ENCODE results near the gene SAT2.

The SAT2 gene

DNA sequence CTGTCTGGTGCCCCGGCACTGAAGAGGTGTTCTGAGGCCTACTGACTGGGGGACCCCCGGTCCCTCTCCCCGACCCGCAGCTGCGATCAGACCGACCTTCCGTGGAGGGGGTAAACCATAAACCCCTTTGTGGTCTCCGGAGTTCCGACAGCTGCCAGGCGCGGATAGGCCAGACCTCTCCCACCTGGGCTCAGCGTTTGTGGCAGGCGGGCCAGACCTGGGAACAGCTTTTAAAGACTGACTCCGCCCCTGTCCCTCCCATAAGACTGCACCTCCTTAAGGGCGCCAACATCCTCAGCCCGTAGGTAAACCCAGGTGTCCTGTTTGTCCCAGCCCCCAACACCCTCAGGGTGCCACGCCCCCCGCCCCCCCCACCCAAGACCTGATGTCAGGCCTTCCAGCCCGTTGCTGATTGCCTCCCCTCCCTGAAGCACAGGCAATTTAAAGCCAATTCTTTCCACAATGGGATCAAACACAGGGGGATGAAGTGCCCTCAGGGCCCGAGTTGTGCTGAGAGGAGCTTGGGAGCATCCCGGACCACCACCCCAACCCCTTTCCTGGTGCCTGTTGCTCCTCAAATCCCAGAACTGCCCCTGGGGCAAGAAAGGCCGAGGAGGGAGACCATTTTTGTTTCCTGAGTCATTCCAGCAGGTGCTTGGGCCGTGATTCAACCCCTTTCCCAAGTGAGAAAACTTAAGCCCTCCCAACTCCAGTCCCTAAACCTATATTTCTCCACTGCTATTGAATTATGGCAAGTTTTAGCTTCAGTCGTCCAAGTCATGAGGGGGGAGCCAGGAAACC, 37.5 kb downstream of the SAT2 start, which contains the start of gene SOX15:
Gene SOX15, minus strand, starts transcription at position 204 of the 801 bp plus-strand sequence. CDS start 418 bp downstream, outside the sequence.
- no peak for DNase-seq

DNA sequence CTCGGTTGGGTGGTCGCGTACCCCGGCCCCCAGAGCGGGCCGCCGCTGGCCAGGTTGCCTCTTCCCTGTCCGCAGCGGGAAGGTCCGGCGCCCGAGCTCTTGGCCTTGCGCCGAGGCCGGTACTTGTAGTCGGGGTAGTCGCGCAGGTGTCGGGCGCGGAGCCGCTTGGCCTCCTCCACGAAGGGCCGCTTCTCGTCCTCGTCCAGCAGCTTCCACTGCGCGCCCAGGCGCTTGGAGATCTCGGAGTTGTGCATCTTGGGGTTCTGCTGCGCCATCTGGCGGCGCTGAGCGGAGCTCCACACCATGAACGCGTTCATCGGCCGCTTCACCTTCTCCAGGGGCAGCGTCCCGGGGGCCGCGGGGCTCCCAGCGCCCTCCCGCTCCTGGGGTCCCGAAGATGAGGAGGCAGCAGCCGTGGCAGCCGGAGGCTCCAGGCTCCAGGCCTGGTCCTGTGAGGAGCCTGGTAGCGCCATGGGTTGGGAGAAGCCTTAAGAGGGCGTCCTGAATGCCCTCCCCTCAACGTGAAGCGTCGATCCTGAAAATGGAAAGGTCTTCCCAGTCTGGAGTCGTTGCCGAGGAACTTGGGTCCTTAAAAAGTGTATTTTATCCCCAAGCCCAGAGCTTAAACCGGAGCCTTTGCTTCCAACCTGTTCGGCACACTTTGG, 38.3 kb downstream of the SAT2 start:
- DNase-seq: peak; percentile 40

DNA sequence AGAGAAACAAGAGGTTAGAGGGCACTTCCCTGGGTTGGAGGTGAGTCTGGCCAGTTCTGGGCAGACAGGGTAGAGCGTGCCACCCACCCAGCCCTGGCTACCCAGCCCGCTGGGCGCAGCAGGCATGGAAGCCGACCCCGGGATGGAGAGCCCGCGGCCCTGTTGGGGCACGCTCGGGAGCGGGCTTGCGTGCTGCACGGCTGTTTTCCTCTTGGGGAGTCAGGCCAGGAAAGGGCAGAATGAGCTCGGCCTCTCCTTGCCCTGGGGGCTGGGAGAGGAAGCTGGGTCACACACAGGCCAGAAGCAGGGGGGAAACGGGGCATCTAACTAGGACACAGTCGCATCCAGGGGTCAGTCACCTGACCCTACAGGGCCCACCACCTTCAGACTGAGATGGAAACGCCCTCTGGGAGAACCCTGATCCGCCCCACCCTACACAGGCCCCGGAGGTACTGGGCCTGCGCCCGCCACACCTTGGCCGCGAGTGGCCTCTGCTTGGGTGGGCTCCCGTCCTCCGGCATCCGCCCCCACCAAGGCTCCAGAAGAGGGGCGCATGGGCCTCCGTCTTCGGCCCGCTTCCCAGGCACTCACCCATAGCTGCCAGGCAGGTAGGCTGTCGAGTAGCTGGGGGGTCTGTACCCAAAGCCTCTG, 38.9 kb downstream of the SAT2 start:
- DNase-seq: no peak

DNA sequence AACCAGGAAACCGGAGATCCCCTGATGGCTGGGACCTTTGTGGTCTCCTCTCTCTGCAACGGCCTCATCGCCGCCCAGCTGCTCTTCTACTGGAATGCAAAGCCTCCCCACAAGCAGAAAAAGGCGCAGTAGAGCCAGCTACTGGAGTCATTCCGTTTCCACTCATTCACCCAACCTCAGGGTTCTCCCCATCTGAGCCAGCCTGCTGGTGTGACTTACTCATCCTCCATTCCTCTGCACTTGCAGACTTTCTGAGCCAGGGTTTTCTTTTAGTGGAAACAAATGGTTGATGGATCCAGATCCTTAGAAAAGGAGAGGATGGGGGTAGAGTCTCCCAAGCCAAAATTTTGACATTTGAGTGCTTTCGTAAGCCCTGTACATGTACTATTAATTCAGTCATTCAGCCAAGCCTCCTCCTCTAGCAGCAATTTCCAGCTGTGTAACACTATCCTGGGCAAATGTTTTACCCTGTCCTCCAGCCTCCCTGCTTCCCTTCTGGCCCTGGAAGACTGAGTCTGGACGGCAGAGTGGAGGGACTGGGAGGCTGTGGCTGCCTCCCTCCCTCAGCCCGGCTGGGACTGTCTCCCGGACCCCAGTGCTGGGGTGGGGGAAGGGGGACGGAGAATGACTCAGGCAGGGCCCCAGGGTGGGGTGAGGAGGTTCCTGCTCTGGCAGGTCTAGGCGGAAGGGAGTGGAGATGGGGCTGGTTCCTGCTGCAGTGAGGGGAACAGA, 40.0 kb downstream of the SAT2 start:
- DNase-seq: no peak

DNA sequence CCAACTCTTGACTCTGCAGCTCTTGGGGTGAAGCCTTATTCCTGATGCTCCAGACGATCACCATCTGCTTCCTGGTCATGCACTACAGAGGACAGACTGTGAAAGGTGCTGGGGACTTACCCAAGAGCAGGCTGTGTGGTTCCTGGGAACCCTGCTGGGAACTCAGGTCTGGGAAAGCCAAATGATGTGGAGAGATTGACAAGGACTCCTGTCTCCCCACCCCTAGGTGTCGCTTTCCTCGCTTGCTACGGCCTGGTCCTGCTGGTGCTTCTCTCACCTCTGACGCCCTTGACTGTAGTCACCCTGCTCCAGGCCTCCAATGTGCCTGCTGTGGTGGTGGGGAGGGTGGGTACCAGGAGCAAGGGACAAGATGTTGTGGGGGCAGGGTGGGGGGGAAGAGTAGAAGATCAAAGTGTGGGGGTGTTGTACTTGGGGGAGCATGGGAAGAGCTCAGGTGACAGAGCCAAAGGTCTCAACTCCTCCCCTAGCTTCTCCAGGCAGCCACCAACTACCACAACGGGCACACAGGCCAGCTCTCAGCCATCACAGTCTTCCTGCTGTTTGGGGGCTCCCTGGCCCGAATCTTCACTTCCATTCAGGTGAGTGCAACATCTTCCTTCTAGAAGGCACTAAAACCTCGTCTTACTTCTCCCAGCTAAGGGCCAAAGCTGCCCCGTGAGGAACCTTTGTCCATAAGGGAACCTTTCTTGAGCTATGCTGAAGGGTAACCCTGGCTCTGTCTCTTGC, 40.8 kb downstream of the SAT2 start:
- no peak for DNase-seq

DNA sequence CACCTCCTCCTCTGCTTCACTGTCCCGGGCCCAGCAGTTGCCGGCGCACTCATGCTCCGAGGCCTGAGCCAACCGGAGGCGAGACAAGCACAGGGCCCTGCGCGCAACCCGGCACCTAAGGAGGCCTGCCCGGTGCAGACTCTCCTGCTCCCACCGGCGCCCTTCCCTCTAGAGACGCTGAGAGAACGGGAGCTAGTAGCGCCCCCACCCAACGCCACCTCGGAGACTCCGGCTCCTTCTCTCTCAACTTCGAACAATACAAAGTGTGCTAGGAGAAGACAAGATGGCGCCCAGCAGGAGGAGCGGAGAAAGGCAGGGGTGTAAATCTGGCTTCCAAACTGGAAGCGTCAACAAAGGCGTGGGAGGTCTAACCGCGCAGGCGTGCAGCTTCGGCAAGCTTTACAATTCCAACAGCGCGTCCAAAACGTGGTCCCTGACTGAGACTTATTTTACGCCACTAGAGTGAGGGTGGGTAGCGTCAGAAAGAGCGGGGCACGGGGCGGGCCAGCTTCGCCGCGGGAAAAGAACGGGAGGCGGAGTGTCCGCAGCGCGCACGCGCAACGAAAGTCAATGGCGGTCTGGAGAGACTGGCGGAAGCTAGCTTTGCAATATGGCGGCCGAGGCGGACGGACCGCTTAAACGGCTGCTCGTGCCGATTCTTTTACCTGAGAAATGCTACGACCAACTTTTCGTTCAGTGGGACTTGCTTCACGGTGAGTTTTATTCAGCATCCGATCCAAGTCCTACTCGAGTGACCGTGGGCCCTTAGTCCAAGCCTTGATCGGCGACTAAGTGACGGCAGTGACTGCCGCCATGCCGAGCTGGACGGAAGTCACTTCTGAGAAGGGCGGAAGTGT, 44.1 kb downstream of the SAT2 start, which contains the start of gene MPDU1:
Gene MPDU1, plus strand, starts transcription at position 600 of the 857 bp plus-strand sequence. Its CDS starts 11 bp downstream, at position 611.
- peak; percentile 93 for DNase-seq

DNA sequence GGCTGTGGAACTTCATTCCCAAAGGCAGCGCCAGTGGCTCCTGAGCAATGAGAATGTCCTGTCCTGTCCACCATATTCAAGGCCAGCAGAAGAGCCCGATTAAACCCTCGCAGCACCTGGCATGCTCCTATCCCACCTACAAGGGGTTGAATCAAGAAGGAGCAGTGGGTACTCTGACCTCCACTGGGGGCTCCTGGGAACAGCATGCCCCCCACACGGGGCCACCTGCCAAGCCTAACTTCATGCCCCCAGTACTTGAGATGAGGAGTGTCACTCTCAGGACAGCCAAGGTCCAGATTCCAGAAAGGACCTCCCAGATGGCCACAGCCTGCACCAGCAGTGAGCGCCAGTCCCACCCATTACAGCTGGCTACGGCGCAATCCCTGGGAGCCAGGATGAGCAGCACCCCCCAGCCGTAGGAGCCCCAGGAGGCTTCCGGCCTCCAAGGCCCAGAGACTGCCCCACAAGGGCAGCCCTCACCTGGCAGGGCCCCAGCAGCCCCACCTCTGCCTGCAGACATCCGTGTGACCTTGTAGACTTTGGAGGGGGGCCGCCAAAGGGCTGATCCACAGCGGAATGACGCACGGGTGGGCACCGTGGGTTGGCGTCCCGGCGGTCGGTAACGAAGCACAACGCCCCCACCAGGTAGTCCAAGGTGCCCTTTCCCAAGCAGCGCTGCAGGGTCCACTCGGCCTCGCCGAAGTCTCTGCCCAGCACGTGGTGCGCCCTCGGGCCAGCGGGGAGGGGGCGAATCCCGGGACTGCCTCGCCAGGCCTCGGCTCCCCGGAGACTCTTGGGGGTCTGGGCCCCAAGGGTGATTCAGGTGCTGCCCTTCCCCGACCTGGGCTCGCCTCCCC, 45.0 kb downstream of the SAT2 start:
- no peak for DNase-seq

DNA sequence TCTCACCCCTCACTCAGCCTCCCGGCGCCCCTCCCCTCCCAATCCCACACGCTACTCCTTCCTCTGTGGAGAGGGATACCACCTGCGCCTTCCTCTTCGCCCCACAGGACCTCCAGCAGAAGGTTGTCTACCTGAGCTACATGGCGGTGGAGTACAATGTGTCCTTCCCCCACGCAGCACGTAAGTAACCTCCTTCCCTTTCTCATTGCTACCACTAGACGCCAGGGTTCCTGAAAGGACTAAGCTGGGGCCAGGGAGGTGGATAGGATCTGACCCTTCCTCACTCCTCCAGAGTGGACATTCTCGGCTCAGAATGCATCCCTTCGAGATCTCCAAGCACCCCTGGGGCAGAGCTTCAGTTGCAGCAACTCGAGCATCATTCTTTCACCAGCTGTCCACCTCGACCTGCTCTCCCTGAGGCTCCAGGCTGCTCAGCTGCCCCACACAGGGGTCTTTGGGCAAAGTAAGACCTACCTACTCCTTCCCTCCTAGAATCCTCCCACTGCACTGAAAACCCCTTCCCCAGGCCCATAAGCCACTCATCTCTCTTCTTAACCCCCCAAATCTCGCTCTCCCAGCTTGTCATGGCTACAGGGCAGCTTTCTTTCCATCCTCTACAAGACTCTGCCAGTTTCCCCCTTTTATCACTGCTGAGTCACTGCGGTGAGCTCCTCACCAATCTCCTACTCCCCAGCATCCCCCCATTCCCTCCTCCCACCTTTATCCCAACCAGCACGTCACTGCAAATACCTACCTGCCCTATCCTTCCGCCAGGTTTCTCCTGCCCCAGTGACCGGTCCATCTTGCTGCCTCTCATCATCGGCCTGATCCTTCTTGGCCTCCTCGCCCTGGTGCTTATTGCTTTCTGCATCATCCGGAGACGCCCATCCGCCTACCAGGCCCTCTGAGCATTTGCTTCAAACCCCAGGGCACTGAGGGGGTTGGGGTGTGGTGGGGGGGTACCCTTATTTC, 46.7 kb downstream of the SAT2 start:
- DNase-seq: no peak

DNA sequence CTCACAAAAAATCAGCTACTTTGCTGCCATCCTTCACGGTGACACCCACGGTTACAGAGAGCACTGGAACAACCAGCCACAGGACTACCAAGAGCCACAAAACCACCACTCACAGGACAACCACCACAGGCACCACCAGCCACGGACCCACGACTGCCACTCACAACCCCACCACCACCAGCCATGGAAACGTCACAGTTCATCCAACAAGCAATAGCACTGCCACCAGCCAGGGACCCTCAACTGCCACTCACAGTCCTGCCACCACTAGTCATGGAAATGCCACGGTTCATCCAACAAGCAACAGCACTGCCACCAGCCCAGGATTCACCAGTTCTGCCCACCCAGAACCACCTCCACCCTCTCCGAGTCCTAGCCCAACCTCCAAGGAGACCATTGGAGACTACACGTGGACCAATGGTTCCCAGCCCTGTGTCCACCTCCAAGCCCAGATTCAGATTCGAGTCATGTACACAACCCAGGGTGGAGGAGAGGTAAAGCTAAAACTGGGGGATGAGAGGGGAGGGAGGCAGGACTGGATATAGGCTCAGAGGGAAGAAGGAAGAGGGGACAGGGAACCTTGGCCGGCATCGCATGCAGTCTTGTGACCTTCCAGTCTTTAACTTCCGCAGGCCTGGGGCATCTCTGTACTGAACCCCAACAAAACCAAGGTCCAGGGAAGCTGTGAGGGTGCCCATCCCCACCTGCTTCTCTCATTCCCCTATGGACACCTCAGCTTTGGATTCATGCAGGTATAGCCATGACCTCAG, 47.6 kb downstream of the SAT2 start:
- DNase-seq: no peak

DNA sequence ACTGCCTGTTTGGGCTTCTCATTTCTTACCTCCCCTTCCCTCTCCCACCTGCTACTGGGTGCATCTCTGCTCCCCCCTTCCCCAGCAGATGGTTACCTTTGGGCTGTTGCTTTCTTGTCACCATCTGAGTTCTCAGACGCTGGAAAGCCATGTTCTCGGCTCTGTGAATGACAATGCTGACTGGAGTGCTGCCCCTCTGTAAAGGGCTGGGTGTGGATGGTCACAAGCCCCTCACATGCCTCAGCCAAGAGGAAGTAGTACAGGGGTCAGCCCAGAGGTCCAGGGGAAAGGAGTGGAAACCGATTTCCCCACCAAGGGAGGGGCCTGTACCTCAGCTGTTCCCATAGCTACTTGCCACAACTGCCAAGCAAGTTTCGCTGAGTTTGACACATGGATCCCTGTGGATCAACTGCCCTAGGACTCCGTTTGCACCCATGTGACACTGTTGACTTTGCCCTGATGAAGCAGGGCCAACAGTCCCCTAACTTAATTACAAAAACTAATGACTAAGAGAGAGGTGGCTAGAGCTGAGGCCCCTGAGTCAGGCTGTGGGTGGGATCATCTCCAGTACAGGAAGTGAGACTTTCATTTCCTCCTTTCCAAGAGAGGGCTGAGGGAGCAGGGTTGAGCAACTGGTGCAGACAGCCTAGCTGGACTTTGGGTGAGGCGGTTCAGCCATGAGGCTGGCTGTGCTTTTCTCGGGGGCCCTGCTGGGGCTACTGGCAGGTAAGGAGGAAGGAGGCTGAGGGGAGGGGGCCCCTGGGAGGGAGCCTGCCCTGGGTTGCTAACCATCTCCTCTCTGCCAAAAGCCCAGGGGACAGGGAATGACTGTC, 48.4 kb downstream of the SAT2 start, which contains the start of gene CD68:
Gene CD68, plus strand, starts transcription at position 638 of the 833 bp plus-strand sequence. Its CDS starts 40 bp downstream, at position 678.
- DNase-seq: peak; percentile 29

DNA sequence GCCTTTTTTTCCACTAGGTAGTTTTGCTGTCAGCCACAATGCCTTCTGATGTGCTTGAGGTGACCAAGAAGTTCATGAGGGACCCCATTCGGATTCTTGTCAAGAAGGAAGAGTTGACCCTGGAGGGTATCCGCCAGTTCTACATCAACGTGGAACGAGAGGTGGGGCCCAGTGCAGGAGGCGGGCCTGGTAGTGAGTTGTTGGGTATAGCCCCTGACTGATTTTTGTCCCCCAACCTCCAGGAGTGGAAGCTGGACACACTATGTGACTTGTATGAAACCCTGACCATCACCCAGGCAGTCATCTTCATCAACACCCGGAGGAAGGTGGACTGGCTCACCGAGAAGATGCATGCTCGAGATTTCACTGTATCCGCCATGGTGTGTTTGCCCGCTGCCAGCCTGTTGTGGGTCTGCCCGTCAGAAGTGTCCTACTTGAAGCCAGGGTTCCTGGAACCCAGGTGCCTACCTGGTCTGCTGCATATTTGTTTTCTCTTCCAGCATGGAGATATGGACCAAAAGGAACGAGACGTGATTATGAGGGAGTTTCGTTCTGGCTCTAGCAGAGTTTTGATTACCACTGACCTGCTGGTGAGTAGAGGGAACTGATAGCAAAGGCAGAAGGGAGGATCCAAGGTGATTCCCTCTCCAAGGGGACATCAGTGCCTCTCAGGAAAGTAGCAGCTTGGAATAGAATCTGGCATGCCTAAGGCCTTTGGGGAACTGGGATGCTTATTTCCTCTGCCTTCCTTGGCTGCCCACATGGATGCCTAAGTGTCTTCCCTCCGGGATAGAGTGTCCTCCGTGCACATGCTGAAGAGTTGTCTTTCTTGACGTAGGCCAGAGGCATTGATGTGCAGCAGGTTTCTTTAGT, 50.1 kb downstream of the SAT2 start:
- DNase-seq: no peak

DNA sequence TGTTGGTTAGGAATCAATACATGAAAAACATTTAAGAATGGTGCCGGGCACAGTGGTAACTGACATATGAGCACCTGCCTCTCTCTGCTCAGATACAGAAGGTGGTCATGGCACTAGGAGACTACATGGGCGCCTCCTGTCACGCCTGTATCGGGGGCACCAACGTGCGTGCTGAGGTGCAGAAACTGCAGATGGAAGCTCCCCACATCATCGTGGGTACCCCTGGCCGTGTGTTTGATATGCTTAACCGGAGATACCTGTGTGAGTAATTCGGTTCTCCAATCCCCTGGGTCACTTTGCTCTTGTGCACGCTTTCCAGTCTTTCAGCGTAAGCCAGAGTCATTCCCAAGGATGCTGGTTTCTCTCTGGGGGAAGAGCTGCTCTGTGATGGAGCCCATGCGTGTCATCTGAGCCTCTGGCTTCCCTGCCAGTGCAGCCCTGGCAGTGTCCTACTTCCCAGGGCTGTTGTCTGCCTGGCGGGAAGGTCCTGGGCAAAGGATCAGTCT, 51.1 kb downstream of the SAT2 start:
- no peak for DNase-seq

All from activated effector memory CD4-positive, alpha-beta T cell treated with Interleukin-2 at 50 U/mL for 16 hours (primary cell).